ENCODE data around the gene SFT2D2. TPM values are rescaled to one million over a fixed set of nuclear protein-coding genes. Genes with fewer than 3 reads are reported as not detected.

Gene SFT2D2
- total RNA-seq, 3 donors from 2014 or later, result 39.3 to 70.4 (median 42.2) TPM

DNA sequence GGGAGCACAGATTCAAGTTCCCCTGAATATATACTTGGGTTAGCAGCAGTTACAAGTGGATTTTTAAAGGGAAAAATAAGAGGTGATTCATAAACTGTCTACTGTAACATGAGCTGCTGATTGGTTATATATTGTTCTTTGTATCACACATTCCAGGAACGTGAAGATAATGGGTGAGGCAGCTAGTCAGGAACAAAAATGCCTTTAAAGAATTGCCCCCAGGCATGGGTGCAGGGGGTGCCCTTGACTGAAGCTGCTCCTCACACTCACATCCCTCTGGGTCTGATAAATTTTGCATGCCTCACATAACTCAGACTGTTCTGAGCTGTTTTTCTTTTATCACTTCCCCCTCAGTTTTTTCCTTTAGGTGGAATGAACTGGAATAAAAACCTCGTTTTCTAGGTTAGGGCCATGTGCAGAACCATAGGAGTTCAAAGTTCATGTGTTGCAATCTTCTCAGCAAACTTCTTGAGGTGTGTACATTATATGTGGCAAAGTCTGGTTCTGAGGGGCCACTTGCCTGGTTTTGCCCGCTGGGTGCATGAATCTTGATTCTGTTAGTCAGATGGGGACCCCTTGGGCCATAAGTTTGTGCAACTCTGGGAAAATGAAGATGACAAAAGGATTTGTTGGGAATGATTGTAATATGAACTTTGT lies 76.0 kb downstream of the SFT2D2 start:
- TF ChIP-seq, protein P1, sequence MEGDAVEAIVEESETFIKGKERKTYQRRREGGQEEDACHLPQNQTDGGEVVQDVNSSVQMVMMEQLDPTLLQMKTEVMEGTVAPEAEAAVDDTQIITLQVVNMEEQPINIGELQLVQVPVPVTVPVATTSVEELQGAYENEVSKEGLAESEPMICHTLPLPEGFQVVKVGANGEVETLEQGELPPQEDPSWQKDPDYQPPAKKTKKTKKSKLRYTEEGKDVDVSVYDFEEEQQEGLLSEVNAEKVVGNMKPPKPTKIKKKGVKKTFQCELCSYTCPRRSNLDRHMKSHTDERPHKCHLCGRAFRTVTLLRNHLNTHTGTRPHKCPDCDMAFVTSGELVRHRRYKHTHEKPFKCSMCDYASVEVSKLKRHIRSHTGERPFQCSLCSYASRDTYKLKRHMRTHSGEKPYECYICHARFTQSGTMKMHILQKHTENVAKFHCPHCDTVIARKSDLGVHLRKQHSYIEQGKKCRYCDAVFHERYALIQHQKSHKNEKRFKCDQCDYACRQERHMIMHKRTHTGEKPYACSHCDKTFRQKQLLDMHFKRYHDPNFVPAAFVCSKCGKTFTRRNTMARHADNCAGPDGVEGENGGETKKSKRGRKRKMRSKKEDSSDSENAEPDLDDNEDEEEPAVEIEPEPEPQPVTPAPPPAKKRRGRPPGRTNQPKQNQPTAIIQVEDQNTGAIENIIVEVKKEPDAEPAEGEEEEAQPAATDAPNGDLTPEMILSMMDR (IDR thresholded peaks at IDR 0.05), result no peak
- TF ChIP-seq POLR2AphosphoS5 (IDR thresholded peaks at IDR 0.05) (no peak), POLR2A (IDR thresholded peaks at IDR 0.05) (no peak)
- intact Hi-C loops (cut with DNase I; ENCODE audit: low total_unique reads), result no loop called here
- Histone ChIP-seq H3K27me3 (no peaks in the 10 kb centered on the region), H3K4me3 (no peak overlapping the region), H3K27ac (no peak overlapping the region), H3K36me3 (no peaks in the 10 kb centered on the region), H3K9me3 (no peaks in the 10 kb centered on the region), H3K4me1 (no peaks in the 10 kb centered on the region)
- DNase-seq (ENCODE audit: low spot score in 2 of 2), result no peak

Other genes starting within 250 kb of the SFT2D2 start
- gene GPR161, start 89.1 kb upstream of the SFT2D2 start, total RNA-seq, result 1 to 10 TPM; 2.8 to 5.6 (median 4.5) TPM
- gene TIPRL, start 47.0 kb upstream of the SFT2D2 start, total RNA-seq, result 10 to 100 TPM; 18.0 to 24.9 (median 18.7) TPM
- 1 to 10 TPM; 1.6 to 7.8 (median 4.9) TPM for gene TBX19, start 54.9 kb downstream of the SFT2D2 start, total RNA-seq